ENCODE measurements around the gene ZNF622. TPM values are rescaled to one million over a fixed set of nuclear protein-coding genes. Genes with fewer than 3 reads are reported as not detected.

The ZNF622 gene
- total RNA-seq, 2 experiments from 2014 or later: 52.5 to 54.1 TPM

- Histone ChIP-seq H3K36me3 (ENCODE audit: insufficient read depth, low read length) (no peaks in the 10 kb centered on the region), H3K4me3 (ENCODE audit: low read length) (no peak overlapping the region), H3K9me3 (ENCODE audit: control insufficient read depth in 1 of 2, insufficient read depth in 1 of 2, low read length in 2 of 2) (no peaks in the 10 kb centered on the region), H3K27ac (ENCODE audit: low read depth in 1 of 2, low read length in 2 of 2) (peak overlapping the region in 1 of 2 donors; percentile 7), H3K27me3 (ENCODE audit: control insufficient read depth in 1 of 2, insufficient read depth in 2 of 2, low read length in 2 of 2) (no peaks in the 10 kb centered on the region), H3K4me1 (ENCODE audit: insufficient read depth, low read length) (peaks cover 11% of the 10 kb centered on the region)
- ChIA-PET POLR2A (no interaction called here), CTCF (no interaction called here)
- Mint-ChIP-seq H3K4me3 (no peak overlapping the region), H3K4me1 (ENCODE audit: low read depth) (peaks cover 43% of the 10 kb centered on the region), H3K27ac (peak overlapping the region; percentile 24), H3K36me3 (ENCODE audit: low read depth) (peaks cover 30% of the 10 kb centered on the region), H3K9me3 (no peaks in the 10 kb centered on the region), H3K27me3 (no peaks in the 10 kb centered on the region)
- peak in 2 of 14 experiments; percentile 11 to 24 for DNase-seq
- ATAC-seq (ENCODE audit: poor library complexity): no peak
- intact Hi-C loops (cut with DNase I, micrococcal nuclease): no loop called here
- TF ChIP-seq, protein P1, sequence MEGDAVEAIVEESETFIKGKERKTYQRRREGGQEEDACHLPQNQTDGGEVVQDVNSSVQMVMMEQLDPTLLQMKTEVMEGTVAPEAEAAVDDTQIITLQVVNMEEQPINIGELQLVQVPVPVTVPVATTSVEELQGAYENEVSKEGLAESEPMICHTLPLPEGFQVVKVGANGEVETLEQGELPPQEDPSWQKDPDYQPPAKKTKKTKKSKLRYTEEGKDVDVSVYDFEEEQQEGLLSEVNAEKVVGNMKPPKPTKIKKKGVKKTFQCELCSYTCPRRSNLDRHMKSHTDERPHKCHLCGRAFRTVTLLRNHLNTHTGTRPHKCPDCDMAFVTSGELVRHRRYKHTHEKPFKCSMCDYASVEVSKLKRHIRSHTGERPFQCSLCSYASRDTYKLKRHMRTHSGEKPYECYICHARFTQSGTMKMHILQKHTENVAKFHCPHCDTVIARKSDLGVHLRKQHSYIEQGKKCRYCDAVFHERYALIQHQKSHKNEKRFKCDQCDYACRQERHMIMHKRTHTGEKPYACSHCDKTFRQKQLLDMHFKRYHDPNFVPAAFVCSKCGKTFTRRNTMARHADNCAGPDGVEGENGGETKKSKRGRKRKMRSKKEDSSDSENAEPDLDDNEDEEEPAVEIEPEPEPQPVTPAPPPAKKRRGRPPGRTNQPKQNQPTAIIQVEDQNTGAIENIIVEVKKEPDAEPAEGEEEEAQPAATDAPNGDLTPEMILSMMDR (IDR thresholded peaks at IDR 0.05): no peak
Observed at GRCh38 chr5:16508730-16509531, 43.3 kb upstream of the ZNF622 start.

DNA sequence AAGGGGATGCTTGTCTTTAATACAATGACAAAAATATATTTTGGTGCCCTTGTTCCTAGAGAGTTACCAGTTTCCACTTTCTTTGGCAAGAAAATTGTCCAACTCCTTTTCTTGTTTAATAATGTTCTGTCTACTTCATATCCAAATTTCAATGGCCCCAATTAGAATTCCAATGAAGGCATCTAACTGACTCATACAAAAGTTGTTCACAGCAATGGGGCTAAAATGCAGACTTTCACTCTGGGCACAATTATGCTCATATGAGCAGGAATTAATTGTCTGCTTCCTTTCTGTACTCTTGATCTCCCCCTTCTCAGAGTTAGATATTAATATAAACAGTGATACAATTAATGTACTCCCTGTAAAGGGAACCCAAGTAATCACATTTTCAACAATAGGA is 42.1 kb upstream of the ZNF622 start:
- no peaks in the 10 kb centered on the region for H3K27me3 ChIP-seq (ENCODE audit: control insufficient read depth in 1 of 2, insufficient read depth in 2 of 2, low read length in 2 of 2)
- peaks cover 2% of the 10 kb centered on the region for H3K36me3 ChIP-seq (ENCODE audit: insufficient read depth, low read length)
- Mint-ChIP-seq H3K9me3 (no peaks in the 10 kb centered on the region), H3K4me3 (no peak overlapping the region), H3K4me1 (ENCODE audit: low read depth) (peaks cover 42% of the 10 kb centered on the region), H3K27me3 (no peaks in the 10 kb centered on the region), H3K27ac (peak overlapping the region; percentile 44), H3K36me3 (ENCODE audit: low read depth) (peaks cover 35% of the 10 kb centered on the region)
- no peak for DNase-seq
- no peak for ATAC-seq (ENCODE audit: poor library complexity)
- intact Hi-C loops (cut with DNase I, micrococcal nuclease): no loop called here
- POLR2A ChIA-PET: no interaction called here
- TF ChIP-seq, protein P1 (IDR thresholded peaks at IDR 0.05): no peak
- CTCF ChIA-PET: no interaction called here
- H3K27ac ChIP-seq (ENCODE audit: low read depth in 1 of 2, low read length in 2 of 2): no peak overlapping the region
- H3K4me3 ChIP-seq (ENCODE audit: low read length): no peak overlapping the region
- H3K4me1 ChIP-seq (ENCODE audit: insufficient read depth, low read length): peaks cover 11% of the 10 kb centered on the region
- no peaks in the 10 kb centered on the region for H3K9me3 ChIP-seq (ENCODE audit: control insufficient read depth in 1 of 2, insufficient read depth in 1 of 2, low read length in 2 of 2)

- Histone ChIP-seq H3K9me3 (ENCODE audit: control insufficient read depth in 1 of 2, insufficient read depth in 1 of 2, low read length in 2 of 2) (no peaks in the 10 kb centered on the region), H3K27ac (ENCODE audit: low read depth in 1 of 2, low read length in 2 of 2) (no peak overlapping the region), H3K4me3 (ENCODE audit: low read length) (no peak overlapping the region), H3K36me3 (ENCODE audit: insufficient read depth, low read length) (peaks cover 2% of the 10 kb centered on the region), H3K4me1 (ENCODE audit: insufficient read depth, low read length) (peaks cover 3% of the 10 kb centered on the region), H3K27me3 (ENCODE audit: control insufficient read depth in 1 of 2, insufficient read depth in 2 of 2, low read length in 2 of 2) (no peaks in the 10 kb centered on the region)
- ATAC-seq (ENCODE audit: poor library complexity): no peak
- Mint-ChIP-seq H3K4me1 (ENCODE audit: low read depth) (peaks cover 30% of the 10 kb centered on the region), H3K4me3 (no peak overlapping the region), H3K36me3 (ENCODE audit: low read depth) (peaks cover 40% of the 10 kb centered on the region), H3K9me3 (no peaks in the 10 kb centered on the region), H3K27me3 (no peaks in the 10 kb centered on the region), H3K27ac (no peak overlapping the region)
- CTCF ChIA-PET: no interaction called here
- intact Hi-C loops (cut with DNase I, micrococcal nuclease): no loop called here
- DNase-seq: no peak
- POLR2A ChIA-PET: interaction anchor here (0.7 kb wide), 1 partner anchor 16 kb away, joined by 3 read pairs; no protein-coding TSS in a partner anchor
- TF ChIP-seq, protein P1 (IDR thresholded peaks at IDR 0.05): no peak
Observed at GRCh38 chr5:16505904-16506303, 40.3 kb upstream of the ZNF622 start.

Data from CD4-positive, alpha-beta T cell (primary cell).